Gastrocnemius medialis (tissue), 4 donors: ENCODE results near the gene BCL2. TPM values are rescaled to one million over a fixed set of nuclear protein-coding genes. Genes with fewer than 3 reads are reported as not detected.

ENCODE experiments used
- ATAC-seq, 2 donors: fragments of 150-250 bp; one replicate each; pipeline ENCODE4 v1.9.1; 2016
- DNase-seq, 2 donors: peaks; one replicate each; pipeline ENCODE4 v3.0.0-alpha.2; 2019
- H3K27ac ChIP-seq, 4 donors: fragments of 200-600 bp; sonication (generic); 1 replicate in 1 of 4; 2 replicates in 3 of 4; pipeline ENCODE4 v1.5.1; 2016 to 2018; ENCODE audit warnings: mild to moderate bottlenecking in 2 of 4, moderate library complexity in 1 of 4
- H3K27me3 ChIP-seq, 3 donors: fragments of 200-600 bp; sonication (generic) in 2 of 3; 1 replicate in 1 of 3; 2 replicates in 2 of 3; pipeline versions ENCODE4 v1.5.1 to v1.6.0; 2016 to 2019; ENCODE audit warnings: mild to moderate bottlenecking in 1 of 3, moderate library complexity in 1 of 3
- H3K36me3 ChIP-seq, 2 donors: fragments of 200-600 bp; sonication (generic) in 1 of 2; one replicate each; pipeline ENCODE4 v1.5.1; 2017 to 2018
- H3K4me1 ChIP-seq, 2 donors: fragments of 200-600 bp; sonication (generic) in 1 of 2; one replicate each; pipeline ENCODE4 v1.5.1; 2016 to 2017; ENCODE audit warnings: mild to moderate bottlenecking in 2 of 2
- H3K4me3 ChIP-seq, 4 donors: fragments of 200-600 bp; sonication (generic) in 3 of 4; 1 replicate in 1 of 4; 2 replicates in 3 of 4; pipeline ENCODE4 v1.5.1; 2016 to 2019; ENCODE audit warnings: mild to moderate bottlenecking in 2 of 4
- H3K9me3 ChIP-seq, 3 donors: fragments of 200-600 bp; sonication (generic) in 2 of 3; 1 replicate in 1 of 3; 2 replicates in 2 of 3; pipeline ENCODE4 v1.5.1; 2016 to 2019
- CTCF ChIP-seq, 5 experiments: fragments of 450-650 bp in 3 of 5; fragments of 200-600 bp in 2 of 5; sonication (generic) in 2 of 5; IDR thresholded peaks in 4 of 5; conservative IDR thresholded peaks in 1 of 5; 1 replicate in 4 of 5; 2 replicates in 1 of 5; pipeline ENCODE4 v1.5.1; 2016 to 2019; ENCODE audit warnings: antibody characterized with exemption in 5 of 5, mild to moderate bottlenecking in 3 of 5, moderate library complexity in 3 of 5
- POLR2A ChIP-seq, 2 donors: fragments of 450-650 bp; IDR thresholded peaks; one replicate each; pipeline ENCODE4 v1.6.1; 2017; ENCODE audit warnings: antibody characterized with exemption in 2 of 2, mild to moderate bottlenecking in 2 of 2, moderate library complexity in 2 of 2
- in situ Hi-C, 4 donors: fragments of 200-750 bp; cut with MboI; loops; one replicate each; pipeline versions ENCODE4 v1.15.0 to v1.8.0; 2017; ENCODE audit warnings: low sequenced_read_pairs in 4 of 4
- intact Hi-C: fragments of 100-400 bp; cut with DNase I; formaldehyde crosslinking; loops from one replicate; pipeline ENCODE4 v1.15.1; 2023; ENCODE audit warnings: low total_unique reads
- total RNA-seq, 4 donors: library from RNA; depleted of rRNA; stranded (reverse); fragments of >200 nt; gene quantifications; one replicate each; pipeline versions ENCODE4 v1.1.0 to v1.2.3, GENCODE V29; 2016

BCL2 gene
- total RNA-seq, 4 donors from 2014 or later: 6.2 to 20.4 (median 13.7) TPM

- ATAC-seq (no peak), DNase-seq (peak in 1 of 2 donors; percentile 26)
- in situ Hi-C loops: loop anchor here in 2 of 4 donors (10.0 to 25.0 kb wide), 3 partner anchors 89 to 634 kb away; partner anchors contain the start of gene PHLPP1 (in 1 of the 2)
- peaks cover 17 to 20% of the 10 kb centered on the region in 2 donors for H3K4me1 ChIP-seq
- no peaks in the 10 kb centered on the region for H3K9me3 ChIP-seq
- no peaks in the 10 kb centered on the region for H3K27me3 ChIP-seq
- H3K27ac ChIP-seq: peak overlapping the region in 2 of 4 donors; percentile 41 to 53
- peaks cover 5 to 70% of the 10 kb centered on the region in 2 donors for H3K36me3 ChIP-seq
- H3K4me3 ChIP-seq: no peak overlapping the region
- intact Hi-C loops: no loop called here
- TF ChIP-seq POLR2A (IDR thresholded peaks at IDR 0.05): no peak
- TF ChIP-seq CTCF (IDR thresholded peaks at IDR 0.05 in 4 of 5, conservative IDR thresholded peaks at IDR 0.05 in 1 of 5): no peak
These were observed 26.5 kb upstream of the BCL2 start for GRCh38 chr18:63346031-63346430.

- intact Hi-C loops (no loop called here), in situ Hi-C loops (loop anchor here in 3 of 4 donors (5.0 to 25.0 kb wide), 4 partner anchors 90 to 633 kb away; partner anchors contain the start of gene PHLPP1 (in 1 of the 3))
- DNase-seq: no peak
- H3K9me3 ChIP-seq: no peaks in the 10 kb centered on the region
- no peak overlapping the region for H3K27ac ChIP-seq
- no peaks in the 10 kb centered on the region for H3K27me3 ChIP-seq
- H3K4me3 ChIP-seq: no peak overlapping the region
- TF ChIP-seq POLR2A (IDR thresholded peaks at IDR 0.05) (no peak), CTCF (IDR thresholded peaks at IDR 0.05 in 4 of 5, conservative IDR thresholded peaks at IDR 0.05 in 1 of 5) (no peak)
- ATAC-seq: no peak
- H3K36me3 ChIP-seq: peaks cover 0 to 67% of the 10 kb centered on the region in 2 donors
- H3K4me1 ChIP-seq: peaks cover 17 to 20% of the 10 kb centered on the region in 2 donors
These were observed 25.3 kb upstream of the BCL2 start for GRCh38 chr18:63344918-63345317.

GRCh38 chr18:63344263-63344662 lies 24.7 kb upstream of the BCL2 start:
- DNase-seq (no peak), ATAC-seq (no peak)
- Histone ChIP-seq H3K4me1 (peaks cover 17 to 20% of the 10 kb centered on the region in 2 donors), H3K27ac (no peak overlapping the region), H3K27me3 (no peaks in the 10 kb centered on the region), H3K4me3 (no peak overlapping the region), H3K36me3 (peaks cover 0 to 60% of the 10 kb centered on the region in 2 donors), H3K9me3 (no peaks in the 10 kb centered on the region)
- TF ChIP-seq POLR2A (IDR thresholded peaks at IDR 0.05) (no peak), CTCF (IDR thresholded peaks at IDR 0.05 in 4 of 5, conservative IDR thresholded peaks at IDR 0.05 in 1 of 5) (no peak)
- intact Hi-C loops: no loop called here
- in situ Hi-C loops: loop anchor here in 3 of 4 donors (5.0 to 25.0 kb wide), 4 partner anchors 91 to 632 kb away; partner anchors contain the start of gene PHLPP1 (in 1 of the 3)

GRCh38 chr18:63342206-63342605 lies 22.6 kb upstream of the BCL2 start:
- Histone ChIP-seq H3K9me3 (no peaks in the 10 kb centered on the region), H3K27me3 (no peaks in the 10 kb centered on the region), H3K36me3 (peaks cover 0 to 56% of the 10 kb centered on the region in 2 donors), H3K4me1 (peaks cover 17 to 20% of the 10 kb centered on the region in 2 donors), H3K27ac (no peak overlapping the region), H3K4me3 (no peak overlapping the region)
- in situ Hi-C loops: loop anchor here in 3 of 4 donors (5.0 to 25.0 kb wide), 4 partner anchors 93 to 630 kb away; partner anchors contain the start of gene PHLPP1 (in 1 of the 3)
- ATAC-seq (no peak), DNase-seq (no peak)
- intact Hi-C loops: no loop called here
- no peak for TF ChIP-seq POLR2A (IDR thresholded peaks at IDR 0.05)
- TF ChIP-seq CTCF (IDR thresholded peaks at IDR 0.05 in 4 of 5, conservative IDR thresholded peaks at IDR 0.05 in 1 of 5): no peak
